GM20000 (cell line): ENCODE data around the gene ABHD10.

Experiments
- DNase-seq: peaks from one replicate; pipeline ENCODE4 v3.0.0; 2012; ENCODE audit warnings: low spot score
- TF ChIP-seq, protein P1 (sequence below): IDR thresholded peaks from 2 replicates; pipeline ENCODE4 v1.5.1; 2012; ENCODE audit warnings: mild to moderate bottlenecking, control low read depth; ENCODE audit errors: extremely low read depth, missing control alignments

The ABHD10 gene

DNA sequence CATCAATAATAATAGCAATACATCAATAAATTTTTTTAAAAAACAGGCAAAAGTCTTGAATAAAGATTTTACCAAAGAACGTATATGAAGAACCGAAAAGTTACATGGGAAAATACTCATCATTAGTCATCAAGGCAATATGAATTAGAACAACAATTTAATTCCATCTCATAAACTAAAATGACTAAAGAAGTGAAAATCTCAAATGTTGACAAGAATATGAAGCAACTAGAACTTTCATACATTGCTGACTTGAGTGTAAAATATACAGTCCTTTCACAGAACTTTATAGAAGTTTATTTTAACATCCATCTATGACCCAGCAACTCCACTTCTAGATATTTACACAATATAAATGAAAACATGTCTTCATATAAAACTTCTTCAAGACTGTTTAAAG is 35.3 kb upstream of the ABHD10 start:
- DNase-seq, result no peak
- TF ChIP-seq, protein P1, sequence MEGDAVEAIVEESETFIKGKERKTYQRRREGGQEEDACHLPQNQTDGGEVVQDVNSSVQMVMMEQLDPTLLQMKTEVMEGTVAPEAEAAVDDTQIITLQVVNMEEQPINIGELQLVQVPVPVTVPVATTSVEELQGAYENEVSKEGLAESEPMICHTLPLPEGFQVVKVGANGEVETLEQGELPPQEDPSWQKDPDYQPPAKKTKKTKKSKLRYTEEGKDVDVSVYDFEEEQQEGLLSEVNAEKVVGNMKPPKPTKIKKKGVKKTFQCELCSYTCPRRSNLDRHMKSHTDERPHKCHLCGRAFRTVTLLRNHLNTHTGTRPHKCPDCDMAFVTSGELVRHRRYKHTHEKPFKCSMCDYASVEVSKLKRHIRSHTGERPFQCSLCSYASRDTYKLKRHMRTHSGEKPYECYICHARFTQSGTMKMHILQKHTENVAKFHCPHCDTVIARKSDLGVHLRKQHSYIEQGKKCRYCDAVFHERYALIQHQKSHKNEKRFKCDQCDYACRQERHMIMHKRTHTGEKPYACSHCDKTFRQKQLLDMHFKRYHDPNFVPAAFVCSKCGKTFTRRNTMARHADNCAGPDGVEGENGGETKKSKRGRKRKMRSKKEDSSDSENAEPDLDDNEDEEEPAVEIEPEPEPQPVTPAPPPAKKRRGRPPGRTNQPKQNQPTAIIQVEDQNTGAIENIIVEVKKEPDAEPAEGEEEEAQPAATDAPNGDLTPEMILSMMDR, result no peak

DNA sequence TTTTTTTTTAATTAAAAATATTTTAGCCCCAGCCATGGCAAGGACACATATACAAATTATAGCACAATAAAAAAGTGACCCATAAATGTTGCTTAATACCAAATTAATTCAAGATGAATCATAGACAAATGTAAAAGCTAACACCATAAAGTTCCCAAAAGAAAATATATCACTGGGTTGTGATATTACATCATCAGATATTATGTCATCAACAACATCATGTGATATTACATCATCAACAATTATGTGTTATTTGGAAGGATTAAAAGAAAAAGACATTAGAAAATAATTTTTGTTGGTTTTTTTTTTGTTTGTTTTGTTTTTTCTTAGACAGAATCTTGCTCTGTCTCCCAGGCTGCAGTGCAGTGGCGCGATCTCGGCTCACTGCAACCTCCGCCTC is 34.5 kb upstream of the ABHD10 start:
- DNase-seq, result no peak
- TF ChIP-seq, protein P1, result no peak

DNA sequence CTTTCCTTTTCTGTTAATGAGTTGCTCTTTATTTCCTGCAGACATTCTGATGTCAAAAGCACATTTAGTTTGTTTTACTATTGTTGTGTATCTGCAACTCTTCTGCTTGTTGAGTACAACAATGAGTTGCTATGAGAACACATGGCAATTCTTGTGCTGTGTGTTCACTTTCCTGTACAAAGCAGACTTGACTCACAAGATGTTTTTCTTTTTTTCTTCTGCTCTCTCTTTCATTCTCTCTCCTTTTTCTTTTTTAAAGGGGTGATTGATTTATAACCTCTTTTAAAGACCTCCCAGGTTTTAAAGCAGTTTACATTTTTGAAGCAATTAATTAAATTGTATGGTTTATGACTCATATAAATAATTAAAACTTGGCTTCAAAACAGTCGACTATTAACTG is 31.6 kb upstream of the ABHD10 start:
- TF ChIP-seq, protein P1, result no peak
- DNase-seq, result no peak

DNA sequence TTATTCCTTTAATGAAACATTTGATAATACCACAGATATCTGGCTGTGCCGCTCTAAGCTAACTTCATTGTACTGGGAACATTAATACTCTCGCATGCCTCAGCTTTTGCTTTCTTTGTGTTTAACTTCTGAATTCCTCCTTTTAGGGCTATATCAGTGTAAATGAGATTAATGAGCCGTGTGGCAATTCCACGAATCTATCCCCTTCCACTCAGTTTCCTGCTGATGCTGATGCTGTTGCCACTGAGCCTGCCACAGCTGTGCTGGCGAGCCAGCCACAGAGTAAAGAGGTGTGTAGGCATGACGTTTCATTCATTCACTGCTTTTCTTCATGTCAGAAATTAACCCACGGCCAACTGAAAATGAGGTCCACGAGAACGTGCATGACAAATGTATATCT is 30.0 kb upstream of the ABHD10 start:
- TF ChIP-seq, protein P1, result no peak
- DNase-seq, result no peak

DNA sequence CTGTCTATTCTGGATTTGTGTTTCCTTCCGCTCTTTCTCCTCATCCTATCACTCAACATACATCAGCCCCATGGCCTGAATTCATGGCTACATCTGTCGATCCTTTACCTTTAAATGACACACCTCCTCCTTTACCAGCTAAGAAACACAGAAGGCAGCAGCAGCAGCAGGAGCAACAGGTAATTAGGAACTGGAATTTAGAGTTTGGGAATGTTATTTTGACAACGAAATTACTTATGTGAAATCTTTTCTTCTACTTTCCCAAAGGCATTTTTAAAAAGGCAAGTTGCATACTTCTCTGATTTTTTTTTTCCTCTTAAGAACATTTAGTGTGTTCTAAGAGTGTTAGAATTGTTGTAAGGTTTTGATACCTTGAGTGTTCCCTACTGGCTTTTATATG is 29.1 kb upstream of the ABHD10 start:
- no peak for DNase-seq
- TF ChIP-seq, protein P1, result no peak

DNA sequence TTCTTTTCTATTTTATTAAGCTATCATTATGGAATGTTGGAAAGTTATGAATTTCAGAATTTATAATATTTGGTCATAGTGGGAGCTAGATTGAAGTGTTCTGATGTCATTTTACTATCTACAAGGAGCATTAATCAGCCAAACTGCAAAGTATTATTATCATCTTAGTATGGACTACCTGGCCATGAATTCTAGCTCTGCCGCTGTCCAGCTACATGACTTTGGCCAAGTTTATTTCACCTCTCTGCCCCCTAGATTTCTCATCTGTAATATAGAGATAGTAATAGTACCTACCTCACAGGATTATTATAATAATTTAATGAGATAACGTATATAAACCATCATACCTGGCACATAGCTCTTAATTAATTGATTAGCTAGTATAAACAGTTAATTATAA is 27.8 kb upstream of the ABHD10 start:
- TF ChIP-seq, protein P1, result no peak
- DNase-seq, result no peak

DNA sequence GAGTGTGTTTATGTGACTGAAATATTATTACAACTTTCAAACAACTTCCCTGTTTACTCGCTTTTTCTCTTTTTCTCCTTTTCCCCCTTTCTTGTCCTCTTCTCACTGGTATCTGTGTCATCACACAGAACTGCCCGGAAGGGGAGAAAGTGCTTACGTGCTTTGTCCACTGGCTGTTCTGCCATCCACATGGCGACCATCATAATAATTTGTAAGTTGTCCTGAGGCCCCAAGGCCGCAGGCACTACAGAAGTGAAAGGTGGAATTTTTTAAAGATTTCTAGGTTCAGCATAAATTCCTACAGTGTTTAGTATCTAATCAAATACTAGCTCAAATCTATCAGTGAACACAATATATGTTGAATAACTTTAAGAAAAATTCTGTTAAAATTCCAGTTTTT is 26.7 kb upstream of the ABHD10 start:
- no peak for DNase-seq
- TF ChIP-seq, protein P1, result no peak

DNA sequence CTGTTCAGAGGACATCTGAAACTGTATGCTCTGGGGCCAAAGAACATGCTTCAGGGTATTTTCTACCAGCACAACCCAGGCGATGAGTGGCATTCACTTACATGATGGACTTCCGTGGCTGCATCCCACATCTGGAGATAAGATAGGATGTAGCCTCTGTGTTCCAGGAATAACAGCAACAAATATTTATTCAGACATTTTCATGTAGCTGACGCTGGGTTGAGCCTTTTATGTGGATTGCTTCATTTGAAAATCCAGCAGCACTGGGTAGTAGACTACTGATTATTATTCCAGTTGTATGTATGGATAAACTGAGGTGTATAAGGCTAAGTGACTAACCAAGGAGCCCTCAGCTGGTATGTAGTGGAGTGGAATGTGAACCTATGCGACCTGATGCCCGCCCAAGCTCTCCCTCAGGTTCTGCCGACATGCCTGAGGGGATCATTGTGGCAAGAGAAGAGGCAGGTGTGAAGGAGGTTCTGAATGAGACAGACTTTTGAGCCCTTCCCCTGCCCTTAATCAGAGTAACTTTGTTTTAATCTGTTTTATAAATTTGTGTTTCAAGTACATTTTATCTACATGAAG is 25.9 kb upstream of the ABHD10 start:
- no peak for DNase-seq
- TF ChIP-seq, protein P1, result no peak
